ENCODE data around the gene MICALL2.

DNA sequence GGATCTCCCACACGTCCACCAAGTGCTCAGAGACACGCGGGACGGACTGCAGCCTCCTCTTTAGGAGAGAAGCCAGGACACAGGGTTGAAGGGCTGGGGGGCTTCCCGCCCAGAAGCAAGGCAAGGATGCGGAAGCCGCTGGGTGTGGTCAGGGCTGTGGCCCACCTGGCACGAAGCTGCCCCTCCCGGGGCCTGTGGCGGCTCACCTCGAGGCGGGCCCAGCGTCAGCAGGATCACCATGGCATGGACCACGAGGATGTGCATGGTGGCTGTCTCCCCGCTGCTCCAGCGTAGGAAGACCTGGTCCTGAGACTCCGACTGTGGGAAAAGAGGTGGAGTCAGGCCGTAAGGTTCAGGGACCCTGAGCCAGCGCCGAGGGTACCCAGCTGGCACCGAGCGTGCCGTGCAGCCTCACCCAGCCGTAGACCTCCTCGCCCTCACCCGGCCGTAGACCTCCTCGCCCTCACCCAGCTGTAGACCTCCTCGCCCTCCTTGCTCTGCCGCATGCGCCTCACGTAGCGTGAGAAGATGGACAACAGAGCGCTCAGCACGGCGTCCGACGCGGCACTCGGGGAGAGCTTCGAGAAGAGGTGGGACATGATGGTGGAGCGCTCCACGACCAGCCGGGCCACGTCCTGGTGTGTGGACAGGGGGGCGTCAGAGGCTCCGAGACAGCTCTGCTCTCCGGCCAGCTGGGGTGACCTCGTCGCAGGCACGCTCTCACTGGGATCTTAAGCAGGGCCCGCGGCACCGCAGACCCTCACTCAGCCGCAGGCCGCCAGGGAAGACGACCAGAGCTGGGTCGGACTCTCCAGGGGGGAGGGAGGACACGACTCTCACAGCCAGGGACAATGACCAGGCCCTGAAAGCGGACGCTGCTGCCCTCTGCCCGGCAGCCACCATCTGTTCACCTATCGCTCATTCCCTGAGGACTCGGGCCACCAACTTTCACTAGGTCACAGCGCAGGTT lies 24.6 kb upstream of the MICALL2 start:
- TF ChIP-seq, protein P1, sequence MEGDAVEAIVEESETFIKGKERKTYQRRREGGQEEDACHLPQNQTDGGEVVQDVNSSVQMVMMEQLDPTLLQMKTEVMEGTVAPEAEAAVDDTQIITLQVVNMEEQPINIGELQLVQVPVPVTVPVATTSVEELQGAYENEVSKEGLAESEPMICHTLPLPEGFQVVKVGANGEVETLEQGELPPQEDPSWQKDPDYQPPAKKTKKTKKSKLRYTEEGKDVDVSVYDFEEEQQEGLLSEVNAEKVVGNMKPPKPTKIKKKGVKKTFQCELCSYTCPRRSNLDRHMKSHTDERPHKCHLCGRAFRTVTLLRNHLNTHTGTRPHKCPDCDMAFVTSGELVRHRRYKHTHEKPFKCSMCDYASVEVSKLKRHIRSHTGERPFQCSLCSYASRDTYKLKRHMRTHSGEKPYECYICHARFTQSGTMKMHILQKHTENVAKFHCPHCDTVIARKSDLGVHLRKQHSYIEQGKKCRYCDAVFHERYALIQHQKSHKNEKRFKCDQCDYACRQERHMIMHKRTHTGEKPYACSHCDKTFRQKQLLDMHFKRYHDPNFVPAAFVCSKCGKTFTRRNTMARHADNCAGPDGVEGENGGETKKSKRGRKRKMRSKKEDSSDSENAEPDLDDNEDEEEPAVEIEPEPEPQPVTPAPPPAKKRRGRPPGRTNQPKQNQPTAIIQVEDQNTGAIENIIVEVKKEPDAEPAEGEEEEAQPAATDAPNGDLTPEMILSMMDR (IDR thresholded peaks at IDR 0.05; ENCODE audit: low read depth, low read length, poor library complexity, severe bottlenecking): no peak
- no peak for TF ChIP-seq EZH2phosphoT487 (IDR thresholded peaks at IDR 0.05; ENCODE audit: borderline replicate concordance, low read length)
